ENCODE results near the gene LNP1. TPM values are rescaled to one million over a fixed set of nuclear protein-coding genes. Genes with fewer than 3 reads are reported as not detected.

Gene LNP1
- total and polyA plus RNA-seq, 10 of the 15 experiments (the other 5 are each of a cell fraction or from before 2014, with no cell fraction given): 2.1 to 4.2 (median 2.7) TPM

DNA sequence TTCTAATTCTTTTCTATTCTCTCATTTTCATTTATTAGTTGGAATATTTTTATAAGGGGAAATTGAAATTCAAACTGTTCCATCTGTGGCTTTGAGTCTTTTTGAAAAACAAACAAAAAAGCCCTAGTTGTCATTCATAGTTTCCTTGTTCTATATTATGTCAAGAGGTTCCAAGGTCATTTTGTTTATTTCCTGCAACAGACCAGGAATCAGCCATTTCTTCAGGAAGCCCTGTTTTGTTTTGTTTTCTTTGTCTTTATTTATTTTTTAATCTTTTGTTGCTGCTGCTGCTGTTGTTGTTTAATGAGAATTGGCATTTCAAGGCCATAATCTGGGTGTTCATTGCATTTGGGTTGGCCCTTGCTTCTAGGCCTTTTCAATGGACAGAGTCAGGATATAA is 14.8 kb downstream of the LNP1 start:
- H3K27me3 ChIP-seq (replicated peaks in 1 of 2; ENCODE audit: control insufficient read depth in 2 of 2, insufficient read depth in 2 of 2, low read length in 1 of 2): no peaks in the 10 kb centered on the region
- ChIA-PET POLR2A (no interaction called here), CTCF (no interaction called here), SMC1A (ENCODE audit: uncharacterized antibody, unreplicated experiment) (interaction anchor here (1.6 kb wide), 1 partner anchor 47 kb away, joined by 6 read pairs; no protein-coding TSS in a partner anchor), RAD21 (ENCODE audit: unreplicated experiment) (no interaction called here)
- H3K9me3 ChIP-seq (replicated peaks; ENCODE audit: control insufficient read depth, insufficient read depth, low read length): no peaks in the 10 kb centered on the region; the same call in 1 of the 3 replicates
- no TSS peak for BruUV-seq (replicated peaks)
- intact Hi-C loops (cut with micrococcal nuclease; ENCODE audit: unreplicated experiment) (no loop called here), in situ Hi-C loops (cut with MboI) (no loop called here)
- FAIRE-seq: no peak
- no peak overlapping the region for H3K9ac ChIP-seq (ENCODE audit: control insufficient read depth, insufficient read depth, low read length)
- H3K4me2 ChIP-seq (ENCODE audit: control insufficient read depth, insufficient read depth): no peak overlapping the region
- H3K79me2 ChIP-seq (ENCODE audit: control insufficient read depth, insufficient read depth, low read length): no peaks in the 10 kb centered on the region; the same call in 1 of the 2 replicates
- TF ChIP-seq, protein P1, sequence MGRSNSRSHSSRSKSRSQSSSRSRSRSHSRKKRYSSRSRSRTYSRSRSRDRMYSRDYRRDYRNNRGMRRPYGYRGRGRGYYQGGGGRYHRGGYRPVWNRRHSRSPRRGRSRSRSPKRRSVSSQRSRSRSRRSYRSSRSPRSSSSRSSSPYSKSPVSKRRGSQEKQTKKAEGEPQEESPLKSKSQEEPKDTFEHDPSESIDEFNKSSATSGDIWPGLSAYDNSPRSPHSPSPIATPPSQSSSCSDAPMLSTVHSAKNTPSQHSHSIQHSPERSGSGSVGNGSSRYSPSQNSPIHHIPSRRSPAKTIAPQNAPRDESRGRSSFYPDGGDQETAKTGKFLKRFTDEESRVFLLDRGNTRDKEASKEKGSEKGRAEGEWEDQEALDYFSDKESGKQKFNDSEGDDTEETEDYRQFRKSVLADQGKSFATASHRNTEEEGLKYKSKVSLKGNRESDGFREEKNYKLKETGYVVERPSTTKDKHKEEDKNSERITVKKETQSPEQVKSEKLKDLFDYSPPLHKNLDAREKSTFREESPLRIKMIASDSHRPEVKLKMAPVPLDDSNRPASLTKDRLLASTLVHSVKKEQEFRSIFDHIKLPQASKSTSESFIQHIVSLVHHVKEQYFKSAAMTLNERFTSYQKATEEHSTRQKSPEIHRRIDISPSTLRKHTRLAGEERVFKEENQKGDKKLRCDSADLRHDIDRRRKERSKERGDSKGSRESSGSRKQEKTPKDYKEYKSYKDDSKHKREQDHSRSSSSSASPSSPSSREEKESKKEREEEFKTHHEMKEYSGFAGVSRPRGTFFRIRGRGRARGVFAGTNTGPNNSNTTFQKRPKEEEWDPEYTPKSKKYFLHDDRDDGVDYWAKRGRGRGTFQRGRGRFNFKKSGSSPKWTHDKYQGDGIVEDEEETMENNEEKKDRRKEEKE (IDR thresholded peaks at IDR 0.05): no peak
- TF ChIP-seq, protein P2, sequence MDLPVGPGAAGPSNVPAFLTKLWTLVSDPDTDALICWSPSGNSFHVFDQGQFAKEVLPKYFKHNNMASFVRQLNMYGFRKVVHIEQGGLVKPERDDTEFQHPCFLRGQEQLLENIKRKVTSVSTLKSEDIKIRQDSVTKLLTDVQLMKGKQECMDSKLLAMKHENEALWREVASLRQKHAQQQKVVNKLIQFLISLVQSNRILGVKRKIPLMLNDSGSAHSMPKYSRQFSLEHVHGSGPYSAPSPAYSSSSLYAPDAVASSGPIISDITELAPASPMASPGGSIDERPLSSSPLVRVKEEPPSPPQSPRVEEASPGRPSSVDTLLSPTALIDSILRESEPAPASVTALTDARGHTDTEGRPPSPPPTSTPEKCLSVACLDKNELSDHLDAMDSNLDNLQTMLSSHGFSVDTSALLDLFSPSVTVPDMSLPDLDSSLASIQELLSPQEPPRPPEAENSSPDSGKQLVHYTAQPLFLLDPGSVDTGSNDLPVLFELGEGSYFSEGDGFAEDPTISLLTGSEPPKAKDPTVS (IDR thresholded peaks at IDR 0.05; ENCODE audit: low read depth, low read length): no peak
- TF ChIP-seq JUNB (IDR thresholded peaks at IDR 0.05): no peak
- TF ChIP-seq, protein P3, sequence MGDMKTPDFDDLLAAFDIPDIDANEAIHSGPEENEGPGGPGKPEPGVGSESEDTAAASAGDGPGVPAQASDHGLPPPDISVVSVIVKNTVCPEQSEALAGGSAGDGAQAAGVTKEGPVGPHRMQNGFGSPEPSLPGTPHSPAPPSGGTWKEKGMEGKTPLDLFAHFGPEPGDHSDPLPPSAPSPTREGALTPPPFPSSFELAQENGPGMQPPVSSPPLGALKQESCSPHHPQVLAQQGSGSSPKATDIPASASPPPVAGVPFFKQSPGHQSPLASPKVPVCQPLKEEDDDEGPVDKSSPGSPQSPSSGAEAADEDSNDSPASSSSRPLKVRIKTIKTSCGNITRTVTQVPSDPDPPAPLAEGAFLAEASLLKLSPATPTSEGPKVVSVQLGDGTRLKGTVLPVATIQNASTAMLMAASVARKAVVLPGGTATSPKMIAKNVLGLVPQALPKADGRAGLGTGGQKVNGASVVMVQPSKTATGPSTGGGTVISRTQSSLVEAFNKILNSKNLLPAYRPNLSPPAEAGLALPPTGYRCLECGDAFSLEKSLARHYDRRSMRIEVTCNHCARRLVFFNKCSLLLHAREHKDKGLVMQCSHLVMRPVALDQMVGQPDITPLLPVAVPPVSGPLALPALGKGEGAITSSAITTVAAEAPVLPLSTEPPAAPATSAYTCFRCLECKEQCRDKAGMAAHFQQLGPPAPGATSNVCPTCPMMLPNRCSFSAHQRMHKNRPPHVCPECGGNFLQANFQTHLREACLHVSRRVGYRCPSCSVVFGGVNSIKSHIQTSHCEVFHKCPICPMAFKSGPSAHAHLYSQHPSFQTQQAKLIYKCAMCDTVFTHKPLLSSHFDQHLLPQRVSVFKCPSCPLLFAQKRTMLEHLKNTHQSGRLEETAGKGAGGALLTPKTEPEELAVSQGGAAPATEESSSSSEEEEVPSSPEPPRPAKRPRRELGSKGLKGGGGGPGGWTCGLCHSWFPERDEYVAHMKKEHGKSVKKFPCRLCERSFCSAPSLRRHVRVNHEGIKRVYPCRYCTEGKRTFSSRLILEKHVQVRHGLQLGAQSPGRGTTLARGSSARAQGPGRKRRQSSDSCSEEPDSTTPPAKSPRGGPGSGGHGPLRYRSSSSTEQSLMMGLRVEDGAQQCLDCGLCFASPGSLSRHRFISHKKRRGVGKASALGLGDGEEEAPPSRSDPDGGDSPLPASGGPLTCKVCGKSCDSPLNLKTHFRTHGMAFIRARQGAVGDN (IDR thresholded peaks at IDR 0.05): no peak
- no peak for TF ChIP-seq CBX5 (IDR thresholded peaks at IDR 0.05; ENCODE audit: low read depth)
- TF ChIP-seq SIX5 (IDR thresholded peaks at IDR 0.05; ENCODE audit: low read depth, low read length, severe bottlenecking): no peak
- H3K4me1 ChIP-seq (ENCODE audit: control insufficient read depth, insufficient read depth, low read length): no peaks in the 10 kb centered on the region
- no peaks in the 10 kb centered on the region for H4K20me1 ChIP-seq (ENCODE audit: control insufficient read depth, insufficient read depth)
- DNase-seq (ENCODE audit: low read depth, low spot score): no peak
- ATAC-seq: no peak
- H3K36me3 ChIP-seq (ENCODE audit: control insufficient read depth in 2 of 2, insufficient read depth in 2 of 2, low read length in 1 of 2): no peaks in the 10 kb centered on the region; a peak in 1 of 4 replicates
- H2AFZ ChIP-seq (ENCODE audit: control insufficient read depth, low read depth, low read length): no peak overlapping the region
- no peak overlapping the region for H3K27ac ChIP-seq (ENCODE audit: control insufficient read depth, insufficient read depth)
- H3K4me3 ChIP-seq: no peak overlapping the region
